ENCODE results near the gene PITPNM1.

Gene PITPNM1

GRCh38 chr11:67523556-67524479, 18.7 kb upstream of the PITPNM1 start:
- H3K27me3 ChIP-seq (ENCODE audit: insufficient read depth, low read length), result peaks cover 20% of the 10 kb centered on the region; the same call in 1 of the 2 replicates
- H2AFZ ChIP-seq (ENCODE audit: low read length, unreplicated experiment), result no peak overlapping the region
- no peaks in the 10 kb centered on the region for H3K79me2 ChIP-seq (ENCODE audit: control insufficient read depth, insufficient read depth, low read length, unreplicated experiment)
- H3K36me3 ChIP-seq (ENCODE audit: insufficient read depth, low read length), result no peaks in the 10 kb centered on the region
- H3K4me1 ChIP-seq (ENCODE audit: control insufficient read depth, insufficient read depth, low read length, unreplicated experiment), result no peaks in the 10 kb centered on the region
- no peak overlapping the region for H3K27ac ChIP-seq (ENCODE audit: low read depth, low read length)
- H3K4me3 ChIP-seq (ENCODE audit: low read depth, low read length), result no peak overlapping the region

- Histone ChIP-seq H3K27me3 (ENCODE audit: insufficient read depth, low read length) (peaks cover 17% of the 10 kb centered on the region; the same call in 1 of the 2 replicates), H3K4me1 (ENCODE audit: control insufficient read depth, insufficient read depth, low read length, unreplicated experiment) (no peaks in the 10 kb centered on the region), H3K27ac (ENCODE audit: low read depth, low read length) (no peak within 1 kb of the TSS), H3K79me2 (ENCODE audit: control insufficient read depth, insufficient read depth, low read length, unreplicated experiment) (no peaks in the 10 kb centered on the region), H3K4me3 (ENCODE audit: low read depth, low read length) (no peak within 1 kb of the TSS), H2AFZ (ENCODE audit: low read length, unreplicated experiment) (no peak within 1 kb of the TSS), H3K36me3 (ENCODE audit: insufficient read depth, low read length) (no peaks in the 10 kb centered on the region)
Observed at GRCh38 chr11:67522844-67523555, 17.8 kb upstream of the PITPNM1 start, which contains the start of gene CABP2. CABP2 (minus strand) TSS chr11:67523446; CDS start chr11:67523326, 120 bp downstream.

GRCh38 chr11:67522338-67522737, 17.2 kb upstream of the PITPNM1 start:
- H3K4me1 ChIP-seq (ENCODE audit: control insufficient read depth, insufficient read depth, low read length, unreplicated experiment), result no peaks in the 10 kb centered on the region
- H2AFZ ChIP-seq (ENCODE audit: low read length, unreplicated experiment), result no peak overlapping the region
- no peak overlapping the region for H3K27ac ChIP-seq (ENCODE audit: low read depth, low read length)
- no peaks in the 10 kb centered on the region for H3K79me2 ChIP-seq (ENCODE audit: control insufficient read depth, insufficient read depth, low read length, unreplicated experiment)
- no peak overlapping the region for H3K4me3 ChIP-seq (ENCODE audit: low read depth, low read length)
- peaks cover 16% of the 10 kb centered on the region; the same call in 1 of the 2 replicates for H3K27me3 ChIP-seq (ENCODE audit: insufficient read depth, low read length)
- no peaks in the 10 kb centered on the region for H3K36me3 ChIP-seq (ENCODE audit: insufficient read depth, low read length)

- Histone ChIP-seq H3K27me3 (ENCODE audit: insufficient read depth, low read length) (peaks cover 11% of the 10 kb centered on the region; the same call in 1 of the 2 replicates), H2AFZ (ENCODE audit: low read length, unreplicated experiment) (no peak overlapping the region), H3K27ac (ENCODE audit: low read depth, low read length) (no peak overlapping the region), H3K79me2 (ENCODE audit: control insufficient read depth, insufficient read depth, low read length, unreplicated experiment) (no peaks in the 10 kb centered on the region), H3K36me3 (ENCODE audit: insufficient read depth, low read length) (no peaks in the 10 kb centered on the region), H3K4me3 (ENCODE audit: low read depth, low read length) (no peak overlapping the region), H3K4me1 (ENCODE audit: control insufficient read depth, insufficient read depth, low read length, unreplicated experiment) (no peaks in the 10 kb centered on the region)
Observed at GRCh38 chr11:67521924-67522323, 16.8 kb upstream of the PITPNM1 start.

- H3K36me3 ChIP-seq (ENCODE audit: insufficient read depth, low read length), result no peaks in the 10 kb centered on the region
- no peak overlapping the region for H3K4me3 ChIP-seq (ENCODE audit: low read depth, low read length)
- peaks cover 11% of the 10 kb centered on the region; the same call in 1 of the 2 replicates for H3K27me3 ChIP-seq (ENCODE audit: insufficient read depth, low read length)
- H3K27ac ChIP-seq (ENCODE audit: low read depth, low read length), result no peak overlapping the region
- no peak overlapping the region for H2AFZ ChIP-seq (ENCODE audit: low read length, unreplicated experiment)
- no peaks in the 10 kb centered on the region for H3K79me2 ChIP-seq (ENCODE audit: control insufficient read depth, insufficient read depth, low read length, unreplicated experiment)
- no peaks in the 10 kb centered on the region for H3K4me1 ChIP-seq (ENCODE audit: control insufficient read depth, insufficient read depth, low read length, unreplicated experiment)
Observed at GRCh38 chr11:67520856-67521824, 16.0 kb upstream of the PITPNM1 start.

GRCh38 chr11:67519726-67520125, 14.6 kb upstream of the PITPNM1 start:
- H3K36me3 ChIP-seq (ENCODE audit: insufficient read depth, low read length), result no peaks in the 10 kb centered on the region
- no peaks in the 10 kb centered on the region for H3K4me1 ChIP-seq (ENCODE audit: control insufficient read depth, insufficient read depth, low read length, unreplicated experiment)
- no peaks in the 10 kb centered on the region for H3K79me2 ChIP-seq (ENCODE audit: control insufficient read depth, insufficient read depth, low read length, unreplicated experiment)
- no peak overlapping the region for H3K27ac ChIP-seq (ENCODE audit: low read depth, low read length)
- H3K27me3 ChIP-seq (ENCODE audit: insufficient read depth, low read length), result peaks cover 11% of the 10 kb centered on the region; the same call in 1 of the 2 replicates
- H2AFZ ChIP-seq (ENCODE audit: low read length, unreplicated experiment), result no peak overlapping the region
- no peak overlapping the region for H3K4me3 ChIP-seq (ENCODE audit: low read depth, low read length)

GRCh38 chr11:67517784-67518552, 12.8 kb upstream of the PITPNM1 start:
- Histone ChIP-seq H3K27me3 (ENCODE audit: insufficient read depth, low read length) (peaks cover 17% of the 10 kb centered on the region), H3K27ac (ENCODE audit: low read depth, low read length) (no peak overlapping the region), H3K79me2 (ENCODE audit: control insufficient read depth, insufficient read depth, low read length, unreplicated experiment) (no peaks in the 10 kb centered on the region), H3K4me1 (ENCODE audit: control insufficient read depth, insufficient read depth, low read length, unreplicated experiment) (no peaks in the 10 kb centered on the region), H2AFZ (ENCODE audit: low read length, unreplicated experiment) (no peak overlapping the region), H3K36me3 (ENCODE audit: insufficient read depth, low read length) (no peaks in the 10 kb centered on the region), H3K4me3 (ENCODE audit: low read depth, low read length) (no peak overlapping the region)

GRCh38 chr11:67516806-67517205, 11.6 kb upstream of the PITPNM1 start:
- H3K36me3 ChIP-seq (ENCODE audit: insufficient read depth, low read length), result no peaks in the 10 kb centered on the region
- H3K79me2 ChIP-seq (ENCODE audit: control insufficient read depth, insufficient read depth, low read length, unreplicated experiment), result no peaks in the 10 kb centered on the region
- H2AFZ ChIP-seq (ENCODE audit: low read length, unreplicated experiment), result no peak overlapping the region
- peaks cover 14% of the 10 kb centered on the region for H3K27me3 ChIP-seq (ENCODE audit: insufficient read depth, low read length)
- no peak overlapping the region for H3K4me3 ChIP-seq (ENCODE audit: low read depth, low read length)
- no peaks in the 10 kb centered on the region for H3K4me1 ChIP-seq (ENCODE audit: control insufficient read depth, insufficient read depth, low read length, unreplicated experiment)
- no peak overlapping the region for H3K27ac ChIP-seq (ENCODE audit: low read depth, low read length)

- Histone ChIP-seq H3K4me3 (ENCODE audit: low read depth, low read length) (no peak overlapping the region), H3K4me1 (ENCODE audit: control insufficient read depth, insufficient read depth, low read length, unreplicated experiment) (no peaks in the 10 kb centered on the region), H3K36me3 (ENCODE audit: insufficient read depth, low read length) (no peaks in the 10 kb centered on the region), H3K79me2 (ENCODE audit: control insufficient read depth, insufficient read depth, low read length, unreplicated experiment) (no peaks in the 10 kb centered on the region), H2AFZ (ENCODE audit: low read length, unreplicated experiment) (no peak overlapping the region), H3K27ac (ENCODE audit: low read depth, low read length) (no peak overlapping the region), H3K27me3 (ENCODE audit: insufficient read depth, low read length) (peaks cover 11% of the 10 kb centered on the region)
Observed at GRCh38 chr11:67514116-67514515, 9.0 kb upstream of the PITPNM1 start.
